Left ventricle myocardium inferior (tissue), 1 donor: ENCODE data around the gene TBCD. TPM values are rescaled to one million over a fixed set of nuclear protein-coding genes. Genes with fewer than 3 reads are reported as not detected.

Experiments
- DNase-seq: peaks from one replicate; pipeline ENCODE4 v3.0.0-alpha.2; 2020
- H3K27ac ChIP-seq: fragments of 200-600 bp; replicated peaks from 2 replicates; pipeline ENCODE4 v1.8.0; 2021
- H3K27me3 ChIP-seq: fragments of 200-600 bp; 2 replicates; pipeline ENCODE4 v1.8.0; 2021; ENCODE audit warnings: low read depth
- H3K36me3 ChIP-seq: fragments of 200-600 bp; 2 replicates; pipeline ENCODE4 v1.8.0; 2021
- H3K4me1 ChIP-seq: fragments of 200-600 bp; 2 replicates; pipeline ENCODE4 v1.8.0; 2021
- H3K4me3 ChIP-seq: fragments of 200-600 bp; 2 replicates; pipeline ENCODE4 v1.8.0; 2021; ENCODE audit warnings: mild to moderate bottlenecking, moderate library complexity
- H3K9me3 ChIP-seq: fragments of 200-600 bp; replicated peaks from 2 replicates; pipeline ENCODE4 v1.8.0; 2021
- CTCF ChIP-seq: fragments of 200-600 bp; IDR thresholded peaks from 2 replicates; pipeline ENCODE4 v1.8.0; 2021; ENCODE audit warnings: antibody characterized with exemption, mild to moderate bottlenecking, borderline replicate concordance
- intact Hi-C: fragments of 100-400 bp; cut with micrococcal nuclease; formaldehyde crosslinking; loops from one replicate; pipeline ENCODE4 v1.11.0; 2022
- total RNA-seq: library from RNA; stranded (reverse); fragmentation: NEBNext Ultra II Directional; extraction: Animal tissue kit (Norgen Biotek cat#: 25700); gene quantifications from one replicate; pipeline ENCODE4 v1.2.1, GENCODE V29; 2021
- donor health status: DM: no; HTN: yes; CAD: no; lungs with severe emphysema.

TBCD gene
- total RNA-seq, 1 donor from 2014 or later: 48.0 TPM

- TF ChIP-seq CTCF: no peak
- peaks cover 72% of the 10 kb centered on the region for H3K36me3 ChIP-seq
- intact Hi-C loops: no loop called here
Measured at GRCh38 chr17:82902972-82903874, 151.4 kb downstream of the TBCD start.

GRCh38 chr17:82905130-82905529, 153.3 kb downstream of the TBCD start:
- Histone ChIP-seq H3K36me3 (peaks cover 67% of the 10 kb centered on the region), H3K9me3 (no peaks in the 10 kb centered on the region), H3K4me3 (no peak overlapping the region), H3K27ac (no peak overlapping the region), H3K4me1 (no peaks in the 10 kb centered on the region), H3K27me3 (no peaks in the 10 kb centered on the region)
- TF ChIP-seq CTCF: no peak
- intact Hi-C loops: no loop called here
- no peak for DNase-seq

More at GRCh38 chr17:82902972-82903874, 151.4 kb downstream of the TBCD start:
- no peak for DNase-seq
- Histone ChIP-seq H3K4me1 (no peaks in the 10 kb centered on the region), H3K4me3 (no peak overlapping the region), H3K9me3 (no peaks in the 10 kb centered on the region), H3K27me3 (no peaks in the 10 kb centered on the region), H3K27ac (no peak overlapping the region)

GRCh38 chr17:82907797-82908542, 156.1 kb downstream of the TBCD start:
- DNase-seq: no peak
- H3K9me3 ChIP-seq: no peaks in the 10 kb centered on the region
- H3K27me3 ChIP-seq: no peaks in the 10 kb centered on the region
- H3K4me1 ChIP-seq: peaks cover 12% of the 10 kb centered on the region
- TF ChIP-seq CTCF: no peak
- no peak overlapping the region for H3K27ac ChIP-seq
- no peak overlapping the region for H3K4me3 ChIP-seq
- intact Hi-C loops: no loop called here
- H3K36me3 ChIP-seq: peaks cover 47% of the 10 kb centered on the region

GRCh38 chr17:82908543-82909160, 156.8 kb downstream of the TBCD start:
- intact Hi-C loops: no loop called here
- Histone ChIP-seq H3K36me3 (peaks cover 42% of the 10 kb centered on the region), H3K4me1 (peaks cover 15% of the 10 kb centered on the region), H3K4me3 (no peak overlapping the region), H3K9me3 (no peaks in the 10 kb centered on the region), H3K27ac (no peak overlapping the region), H3K27me3 (no peaks in the 10 kb centered on the region)
- no peak for TF ChIP-seq CTCF
- no peak for DNase-seq

DNA sequence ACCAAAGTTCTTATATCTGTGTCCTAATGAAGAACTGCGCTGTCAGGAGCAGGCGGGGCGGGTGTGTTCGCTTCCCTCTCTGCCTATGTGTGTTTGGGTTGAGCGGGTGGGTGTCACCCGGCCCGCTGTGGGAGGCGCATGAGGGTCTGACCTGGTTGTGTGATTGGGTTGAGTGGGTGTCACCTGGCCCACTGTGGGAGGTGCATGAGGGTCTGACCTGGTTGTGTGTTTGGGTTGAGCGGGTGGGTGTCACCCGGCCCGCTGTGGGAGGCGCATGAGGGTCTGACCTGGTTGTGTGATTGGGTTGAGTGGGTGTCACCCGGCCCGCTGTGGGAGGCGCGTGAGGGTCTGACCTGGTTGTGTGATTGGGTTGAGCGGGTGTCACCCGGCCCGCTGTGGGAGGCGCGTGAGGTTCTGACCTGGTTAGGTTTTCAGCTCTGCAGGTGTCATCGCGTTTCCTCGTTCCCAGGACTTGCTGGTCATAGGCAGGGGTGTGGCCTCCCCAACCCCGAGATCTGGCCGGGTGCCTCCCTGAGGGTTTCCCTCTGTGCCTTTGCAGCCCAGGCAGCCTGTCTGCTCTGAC, 157.5 kb downstream of the TBCD start:
- intact Hi-C loops: no loop called here
- H3K4me3 ChIP-seq: no peak overlapping the region

More for the DNA sequence above, 157.5 kb downstream of the TBCD start:
- Histone ChIP-seq H3K27ac (no peak overlapping the region), H3K36me3 (peaks cover 38% of the 10 kb centered on the region), H3K9me3 (no peaks in the 10 kb centered on the region), H3K27me3 (no peaks in the 10 kb centered on the region), H3K4me1 (peaks cover 20% of the 10 kb centered on the region)
- no peak for DNase-seq
- no peak for TF ChIP-seq CTCF
